ENCODE results near the gene RPL10. TPM values are rescaled to one million over a fixed set of nuclear protein-coding genes. Genes with fewer than 3 reads are reported as not detected.

Gene RPL10
- total and polyA plus RNA-seq, 2 of the 8 experiments (the other 6 are each of a cell fraction or from before 2014, with no cell fraction given): 2,633 to 4,293 TPM

- H2BK12ac ChIP-seq (ENCODE audit: low read depth, low read length): no peak overlapping the region
- H4K20me1 ChIP-seq (replicated peaks in 1 of 2; ENCODE audit: control insufficient read depth in 1 of 2, insufficient read depth in 2 of 2, low read length in 2 of 2): peaks cover 0 to 13% of the 10 kb centered on the region in 2 experiments
- peaks cover 0 to 27% (median 11%) of the 10 kb centered on the region in 4 experiments; a peak in 5 of 8 replicates for H3K36me3 ChIP-seq (ENCODE audit: control insufficient read depth in 2 of 4, insufficient read depth in 4 of 4, low read length in 3 of 4)
- TF ChIP-seq RAD21 (IDR thresholded peaks at IDR 0.05 in 1 of 2, conservative IDR thresholded peaks at IDR 0.05 in 1 of 2; ENCODE audit: low read depth in 2 of 2, low read length in 2 of 2) (no peak), E2F6 (IDR thresholded peaks at IDR 0.05) (no peak), SIRT6 (IDR thresholded peaks at IDR 0.05; ENCODE audit: low read length) (no peak), CBX8 (IDR thresholded peaks at IDR 0.05; ENCODE audit: borderline replicate concordance, low read depth, low read length) (no peak), HDAC2 (IDR thresholded peaks at IDR 0.05; ENCODE audit: borderline replicate concordance in 1 of 2, low read depth in 2 of 2, low read length in 2 of 2) (no peak), GTF2F1 (IDR thresholded peaks at IDR 0.05; ENCODE audit: borderline replicate concordance, low read depth, low read length) (no peak), BRCA1 (IDR thresholded peaks at IDR 0.05; ENCODE audit: low read depth, low read length) (no peak), RBBP5 (IDR thresholded peaks at IDR 0.05; ENCODE audit: borderline replicate concordance, low read depth, low read length) (no peak), RNF2 (IDR thresholded peaks at IDR 0.05; ENCODE audit: borderline replicate concordance, low read depth, low read length, missing control alignments, poor library complexity, severe bottlenecking) (no peak), BACH1 (IDR thresholded peaks at IDR 0.05; ENCODE audit: low read length) (no peak)
- peaks cover 0 to 17% of the 10 kb centered on the region in 2 experiments; a peak in 2 of 4 replicates for H3K79me2 ChIP-seq (ENCODE audit: control insufficient read depth in 1 of 2, insufficient read depth in 2 of 2, low read length in 2 of 2)
- no peak overlapping the region for H2AK5ac ChIP-seq (ENCODE audit: low read depth, low read length)
- ChIA-PET CTCF (ENCODE audit: partially characterized antibody) (interaction anchor here (0.9 kb wide), 1 partner anchor 18 kb away, joined by 3 read pairs; no protein-coding TSS in a partner anchor), POLR2A (ENCODE audit: partially characterized antibody) (interaction anchor here (0.8 to 2.2 kb wide), 5 partner anchors 35 to 80 kb away, joined by 3 to 6 read pairs (median 4); partner anchors contain the start of genes LAGE3 and UBL4A)
- no peak overlapping the region for H3K23ac ChIP-seq (ENCODE audit: insufficient read length)
- H3K9me3 ChIP-seq (ENCODE audit: insufficient read depth in 2 of 2, low read depth in 1 of 2, low read length in 1 of 2): no peaks in the 10 kb centered on the region
- DNase-seq (ENCODE audit: low read depth in 1 of 2, low spot score in 2 of 2): no peak
- 100% methylated on average over 1 of the region's 11 CpGs; no CpG with 5 or more reads in 1 of the 2 experiments for WGBS, 2 experiments (ENCODE audit: extremely low coverage in 1 of 2, insufficient coverage in 1 of 2, insufficient read length in 1 of 2, insufficient replicate concordance in 2 of 2, low coverage in 1 of 2, low lambda C conversion rate in 2 of 2, missing lambda C conversion rate in 1 of 2)
- H3K4me1 ChIP-seq (replicated peaks in 1 of 4; ENCODE audit: control insufficient read depth in 3 of 4, insufficient read depth in 4 of 4, low read length in 3 of 4): peaks cover 0 to 9% (median 5%) of the 10 kb centered on the region in 4 experiments; a peak in 6 of 7 replicates
- no peak overlapping the region for H4K5ac ChIP-seq (ENCODE audit: insufficient read length, low read depth, low read length)
- no peak overlapping the region for H2AFZ ChIP-seq (ENCODE audit: low read length)
- H2BK5ac ChIP-seq (ENCODE audit: low read depth, low read length): no peak overlapping the region
- H3K9ac ChIP-seq (replicated peaks in 1 of 4; ENCODE audit: extremely low read depth in 1 of 4, low read depth in 3 of 4, low read length in 3 of 4): no peak overlapping the region
- no peak overlapping the region for H3K4me3 ChIP-seq (ENCODE audit: extremely low read depth in 1 of 4, insufficient read depth in 2 of 4, low read depth in 3 of 4, low read length in 4 of 4)
- H2BK15ac ChIP-seq (ENCODE audit: low read length): no peak overlapping the region
- H3K79me1 ChIP-seq (ENCODE audit: low read depth, low read length): no peaks in the 10 kb centered on the region; the same call in 1 of the 2 replicates
- H3K14ac ChIP-seq (ENCODE audit: insufficient read length): no peak overlapping the region
- no peaks in the 10 kb centered on the region for H3K27me3 ChIP-seq (replicated peaks in 1 of 4; ENCODE audit: control insufficient read depth in 3 of 4, extremely low read depth in 1 of 4, insufficient read depth in 3 of 4, low read length in 3 of 4)
- H3K4ac ChIP-seq (replicated peaks; ENCODE audit: insufficient read length, low read depth, low read length): no peak overlapping the region
- H2BK120ac ChIP-seq (replicated peaks; ENCODE audit: low read depth, low read length): no peak overlapping the region
- H3K18ac ChIP-seq (ENCODE audit: extremely low read depth, low read length): no peak overlapping the region
- no peak overlapping the region for H3K56ac ChIP-seq (replicated peaks; ENCODE audit: insufficient read length, low read depth, low read length)
- H3K4me2 ChIP-seq (ENCODE audit: insufficient read depth in 1 of 2, low read depth in 2 of 2, low read length in 2 of 2): no peak overlapping the region
- no peak overlapping the region for H3K27ac ChIP-seq (ENCODE audit: low read depth, low read length)
- H4K8ac ChIP-seq (ENCODE audit: extremely low read depth, insufficient read depth, low read length): no peak overlapping the region
- no peak overlapping the region for H2BK20ac ChIP-seq (ENCODE audit: low read length)
- FAIRE-seq: no peak
- peaks cover 6% of the 10 kb centered on the region; the same call in 1 of the 2 replicates for H3K23me2 ChIP-seq (ENCODE audit: low read depth, low read length)
- no peak overlapping the region for H4K91ac ChIP-seq (replicated peaks; ENCODE audit: insufficient read length, low read length)
Measured at GRCh38 chrX:154441564-154441963, 43.4 kb downstream of the RPL10 start.
